ENCODE results near the gene CCDC87. TPM values are rescaled to one million over a fixed set of nuclear protein-coding genes. Genes with fewer than 3 reads are reported as not detected.

CCDC87 gene
- total RNA-seq, 3 donors from 2014 or later: 0.32 to 0.63 (median 0.58) TPM

DNA sequence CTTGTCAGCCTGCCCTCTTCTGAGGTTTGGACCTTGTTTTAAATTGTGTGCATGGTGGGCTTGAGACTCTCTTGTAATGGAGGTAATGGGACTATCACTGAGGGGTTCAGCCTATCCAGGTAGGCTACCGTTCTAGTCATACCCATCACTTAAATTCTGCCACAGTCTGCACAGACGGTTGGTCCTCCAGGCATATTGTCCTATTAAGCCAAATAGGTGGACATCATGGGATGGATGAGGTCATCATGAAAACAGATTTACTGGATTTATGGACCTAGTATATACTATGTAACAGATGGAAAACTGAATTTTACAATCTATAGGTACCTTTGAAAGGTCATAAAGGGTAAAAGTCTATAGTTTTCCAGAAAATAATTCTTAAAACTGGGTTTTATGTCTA is 36.5 kb upstream of the CCDC87 start:
- Histone ChIP-seq H3K4me1 (ENCODE audit: low read depth) (no peaks in the 10 kb centered on the region), H3K36me3 (ENCODE audit: low read depth) (peaks cover 24% of the 10 kb centered on the region), H3K9me3 (no peaks in the 10 kb centered on the region), H3K4me3 (no peak overlapping the region)
- ATAC-seq (no peak), DNase-seq (no peak)
- intact Hi-C loops (cut with DNase I, micrococcal nuclease): no loop called here
- TF ChIP-seq CTCF (IDR thresholded peaks at IDR 0.05): no peak

DNA sequence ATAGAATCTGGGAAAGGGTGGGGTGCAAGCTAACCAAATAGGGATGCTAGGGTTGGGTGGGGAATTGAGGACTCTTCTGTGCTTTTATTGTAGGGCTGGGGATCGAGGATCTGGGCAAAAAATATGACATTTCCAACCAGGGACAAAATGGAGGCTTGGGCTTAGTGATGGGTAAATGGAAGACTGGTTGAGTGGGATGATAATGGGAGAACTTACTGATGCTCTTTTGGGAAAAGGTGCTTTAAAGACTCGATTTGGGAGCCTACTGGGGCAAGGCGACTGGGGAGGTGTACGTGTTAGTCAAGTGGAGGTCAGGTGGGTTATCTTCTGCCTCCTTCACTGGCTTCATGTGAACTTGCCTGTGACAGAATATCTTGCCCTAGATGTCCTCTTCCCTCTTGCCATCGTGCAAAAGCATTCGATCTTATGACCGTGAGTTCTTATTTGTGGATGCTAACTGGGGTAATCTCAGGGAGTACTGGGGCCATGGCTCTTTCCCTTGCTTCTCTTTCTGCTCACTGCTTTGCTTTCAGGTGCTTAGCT is 35.3 kb upstream of the CCDC87 start:
- H3K36me3 ChIP-seq (ENCODE audit: low read depth): peaks cover 25% of the 10 kb centered on the region
- peaks cover 5% of the 10 kb centered on the region for H3K4me1 ChIP-seq (ENCODE audit: low read depth)
- no peak for TF ChIP-seq CTCF (IDR thresholded peaks at IDR 0.05)
- ATAC-seq (no peak), DNase-seq (no peak)
- H3K9me3 ChIP-seq: no peaks in the 10 kb centered on the region
- intact Hi-C loops (cut with DNase I, micrococcal nuclease): no loop called here
- no peak overlapping the region for H3K4me3 ChIP-seq

GRCh38 chr11:66626926-66627325 is 34.1 kb upstream of the CCDC87 start:
- no peak for TF ChIP-seq CTCF (IDR thresholded peaks at IDR 0.05)
- intact Hi-C loops (cut with DNase I, micrococcal nuclease): no loop called here
- peaks cover 16% of the 10 kb centered on the region for H3K4me1 ChIP-seq (ENCODE audit: low read depth)
- no peaks in the 10 kb centered on the region for H3K9me3 ChIP-seq
- H3K4me3 ChIP-seq: no peak overlapping the region
- H3K36me3 ChIP-seq (ENCODE audit: low read depth): peaks cover 25% of the 10 kb centered on the region
- ATAC-seq: no peak
- no peak for DNase-seq

DNA sequence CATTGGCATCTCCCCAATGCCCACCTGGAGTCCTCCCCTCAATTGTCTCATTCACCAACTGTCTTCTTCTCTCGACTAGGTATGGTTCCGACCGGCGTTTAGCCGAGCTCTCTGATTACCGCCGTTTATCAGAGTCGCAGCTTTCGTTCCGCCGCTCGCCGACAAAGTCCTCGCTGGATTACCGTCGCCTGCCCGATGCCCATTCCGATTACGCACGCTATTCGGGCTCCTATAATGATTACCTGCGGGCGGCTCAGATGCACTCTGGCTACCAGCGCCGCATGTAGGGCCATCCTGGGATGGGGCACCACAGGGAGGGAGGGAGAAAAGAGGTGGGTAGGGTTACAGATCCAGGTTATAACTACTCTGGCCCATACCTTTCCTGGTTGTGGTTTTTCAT is 33.5 kb upstream of the CCDC87 start:
- no peak for DNase-seq
- intact Hi-C loops (cut with DNase I, micrococcal nuclease): no loop called here
- no peak for ATAC-seq
- Histone ChIP-seq H3K9me3 (no peaks in the 10 kb centered on the region), H3K4me3 (no peak overlapping the region), H3K36me3 (ENCODE audit: low read depth) (peaks cover 25% of the 10 kb centered on the region), H3K4me1 (ENCODE audit: low read depth) (peaks cover 20% of the 10 kb centered on the region)
- TF ChIP-seq CTCF (IDR thresholded peaks at IDR 0.05): no peak

- Histone ChIP-seq H3K9me3 (no peaks in the 10 kb centered on the region), H3K36me3 (ENCODE audit: low read depth) (peaks cover 25% of the 10 kb centered on the region), H3K4me1 (ENCODE audit: low read depth) (peaks cover 26% of the 10 kb centered on the region), H3K4me3 (no peak overlapping the region)
- intact Hi-C loops (cut with DNase I, micrococcal nuclease): no loop called here
- DNase-seq: no peak
- ATAC-seq: no peak
- TF ChIP-seq CTCF (IDR thresholded peaks at IDR 0.05): no peak
Observed at GRCh38 chr11:66625752-66626149, 32.9 kb upstream of the CCDC87 start.
